Muscle of leg (tissue), 11 donors: ENCODE data around the gene RHNO1. TPM values are rescaled to one million over a fixed set of nuclear protein-coding genes. Genes with fewer than 3 reads are reported as not detected.
"Not testable (repeated sequence)": the region's sequence is repeated elsewhere in the genome, so short reads cannot be mapped to it uniquely, and the experiment has no call there.

Experiments
- DNase-seq: peaks from one replicate; pipeline ENCODE4 v3.0.0; 2013
- H3K27ac ChIP-seq: one replicate; pipeline ENCODE4 v1.5.1; 2013; ENCODE audit warnings: mild to moderate bottlenecking, low read length, control low read depth
- H3K27me3 ChIP-seq: one replicate; pipeline ENCODE4 v1.6.1; 2013; ENCODE audit warnings: low read length; ENCODE audit not compliant: control insufficient read depth, insufficient read depth
- H3K36me3 ChIP-seq: one replicate; pipeline ENCODE4 v1.6.1; 2013; ENCODE audit warnings: low read length; ENCODE audit not compliant: control insufficient read depth, insufficient read depth
- H3K4me1 ChIP-seq: one replicate; pipeline ENCODE4 v1.6.1; 2013; ENCODE audit warnings: low read length; ENCODE audit not compliant: control insufficient read depth, insufficient read depth
- H3K4me3 ChIP-seq: one replicate; pipeline ENCODE4 v1.5.1; 2013; ENCODE audit warnings: low read length, control low read depth
- H3K9me3 ChIP-seq: replicated peaks from 2 replicates; pipeline ENCODE4 v1.6.1; 2013; ENCODE audit warnings: low read depth, low read length; ENCODE audit not compliant: control insufficient read depth
- WGBS: methylation state at CpG from one replicate; pipeline ENCODE4 v1.1.5; 2013; ENCODE audit warnings: missing lambda C conversion rate; ENCODE audit not compliant: insufficient coverage; 5-methylcytosine and 5-hydroxymethylcytosine counted together
- polyA plus RNA-seq, 8 donors: library from polyadenylated mRNA; unstranded; fragments of 120-200 nt; gene quantifications; one replicate each; pipeline versions ENCODE4 v1.2.1 to v1.2.3, GENCODE V29; 2013; ENCODE audit warnings: inconsistent platforms in 1 of 8, low replicate concordance in 1 of 8; ENCODE audit not compliant: insufficient read length in 8 of 8, insufficient read depth in 1 of 8
- total RNA-seq: library from RNA; stranded (reverse); fragments of 120-200 nt; gene quantifications from one replicate; pipeline ENCODE4 v1.2.4, GENCODE V29; 2013

The RHNO1 gene
- total and polyA plus RNA-seq, 9 donors: 17.8 to 28.3 (median 24.6) TPM

DNA sequence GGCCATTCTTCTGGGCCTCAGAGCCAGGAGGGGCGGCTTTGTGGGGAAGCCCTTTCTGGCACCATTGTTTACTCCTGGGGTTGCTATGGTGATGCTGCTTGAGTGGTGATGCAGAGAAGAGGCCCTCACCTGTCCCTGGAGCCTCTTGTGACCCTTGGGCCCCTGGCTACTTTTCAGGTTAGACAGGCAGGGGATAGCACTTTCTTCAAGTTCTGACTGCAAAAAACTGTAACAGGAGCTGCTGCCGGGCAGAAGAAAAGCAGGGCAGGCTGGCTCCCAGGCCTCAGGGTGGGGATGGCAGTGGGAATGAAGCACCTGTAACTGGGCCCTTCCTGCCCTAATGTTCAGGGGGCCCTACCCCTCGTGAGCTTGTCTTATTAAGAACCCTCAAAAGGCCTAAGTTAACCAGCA, 20.0 kb upstream of the RHNO1 start, which contains the start of gene TEX52:
Gene TEX52 (minus strand): TSS at position 19 of the 411 bp plus-strand sequence. CDS start 13 bp downstream, at position 6.
- Histone ChIP-seq H3K27ac (no peak within 1 kb of the TSS), H3K9me3 (no peaks in the 10 kb centered on the region), H3K27me3 (no peaks in the 10 kb centered on the region), H3K4me3 (no peak within 1 kb of the TSS), H3K36me3 (peaks cover 24% of the 10 kb centered on the region), H3K4me1 (no peaks in the 10 kb centered on the region)
- 69% methylated on average over 3 of the region's 3 CpGs for WGBS
- DNase-seq: no peak

DNA sequence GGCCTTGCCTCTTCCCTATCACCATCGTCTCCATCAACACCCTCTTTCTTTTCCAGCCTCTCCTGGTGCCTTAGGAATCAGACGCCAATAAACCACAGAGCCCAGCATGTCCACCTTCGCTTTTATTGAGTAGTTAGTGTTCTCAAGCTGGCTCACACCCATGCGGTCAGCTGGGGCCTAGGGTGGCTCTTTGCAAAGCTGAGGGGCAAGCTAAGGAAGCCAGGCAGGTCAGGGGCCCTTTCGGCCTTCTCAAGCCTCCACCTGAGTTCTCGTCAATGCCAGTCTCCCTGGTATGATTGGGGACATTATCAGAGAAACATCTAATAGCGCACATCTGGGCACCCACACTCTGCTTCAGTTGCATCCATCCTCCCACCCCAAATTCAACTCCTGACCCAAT, 19.4 kb upstream of the RHNO1 start:
- no peak overlapping the region for H3K27ac ChIP-seq
- WGBS: 79% methylated on average over 2 of the region's 7 CpGs

DNA sequence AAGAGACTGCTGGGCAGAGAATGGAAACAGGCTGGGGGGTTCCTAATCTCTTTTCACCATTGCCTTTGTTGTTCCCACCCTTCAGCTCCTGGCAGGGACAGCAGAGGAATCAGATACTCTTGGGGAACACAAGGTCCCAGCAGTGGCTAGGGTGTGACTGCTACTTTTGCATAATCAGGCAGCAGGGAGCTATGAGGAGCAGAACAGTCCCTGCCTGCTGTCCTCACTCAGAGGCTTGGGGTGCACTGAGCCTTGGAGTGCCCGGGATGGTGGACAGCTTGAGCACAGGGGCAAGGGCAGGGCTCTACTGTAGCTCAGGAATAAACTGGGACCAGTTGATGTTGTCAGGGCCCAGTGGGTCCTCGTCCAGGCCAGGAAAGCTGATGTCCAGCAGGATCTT, 18.7 kb upstream of the RHNO1 start:
- DNase-seq: no peak
- peaks cover 30% of the 10 kb centered on the region for H3K36me3 ChIP-seq
- no peaks in the 10 kb centered on the region for H3K4me1 ChIP-seq
- H3K27ac ChIP-seq: no peak overlapping the region
- H3K4me3 ChIP-seq: no peak overlapping the region
- H3K27me3 ChIP-seq: no peaks in the 10 kb centered on the region
- H3K9me3 ChIP-seq: no peaks in the 10 kb centered on the region
- 81% methylated on average over 2 of the region's 2 CpGs for WGBS

More for the DNA sequence above, 19.4 kb upstream of the RHNO1 start:
- H3K36me3 ChIP-seq: peaks cover 24% of the 10 kb centered on the region
- no peaks in the 10 kb centered on the region for H3K9me3 ChIP-seq
- no peak for DNase-seq
- H3K27me3 ChIP-seq: no peaks in the 10 kb centered on the region
- no peaks in the 10 kb centered on the region for H3K4me1 ChIP-seq
- H3K4me3 ChIP-seq: no peak overlapping the region

- peaks cover 30% of the 10 kb centered on the region for H3K36me3 ChIP-seq
- WGBS: 84% methylated on average over 5 of the region's 12 CpGs
- H3K4me1 ChIP-seq: no peaks in the 10 kb centered on the region
- no peak overlapping the region for H3K27ac ChIP-seq
- H3K4me3 ChIP-seq: no peak overlapping the region
- H3K9me3 ChIP-seq: no peaks in the 10 kb centered on the region
- no peaks in the 10 kb centered on the region for H3K27me3 ChIP-seq
- no peak for DNase-seq
These were observed 18.0 kb upstream of the RHNO1 start for GRCh38 chr12:2858944-2859421.

- Histone ChIP-seq H3K4me1 (no peaks in the 10 kb centered on the region), H3K27ac (no peak overlapping the region), H3K9me3 (no peaks in the 10 kb centered on the region), H3K4me3 (no peak overlapping the region), H3K36me3 (peaks cover 39% of the 10 kb centered on the region), H3K27me3 (no peaks in the 10 kb centered on the region)
- DNase-seq: no peak
These were observed 16.9 kb upstream of the RHNO1 start for GRCh38 chr12:2860170-2860569.

- H3K9me3 ChIP-seq: no peaks in the 10 kb centered on the region
- no peak for DNase-seq
- WGBS: 86% methylated on average over 2 of the region's 7 CpGs
- no peaks in the 10 kb centered on the region for H3K4me1 ChIP-seq
- no peaks in the 10 kb centered on the region for H3K27me3 ChIP-seq
- H3K4me3 ChIP-seq: no peak overlapping the region
- no peak overlapping the region for H3K27ac ChIP-seq
- peaks cover 45% of the 10 kb centered on the region for H3K36me3 ChIP-seq
These were observed 14.1 kb upstream of the RHNO1 start for GRCh38 chr12:2862876-2863275.

- not testable (repeated sequence) for H3K27ac ChIP-seq, H3K27me3 ChIP-seq, H3K9me3 ChIP-seq, H3K4me3 ChIP-seq, H3K4me1 ChIP-seq, DNase-seq
- peaks cover 45% of the 10 kb centered on the region for H3K36me3 ChIP-seq
- WGBS: 100% methylated on average over 7 of the region's 7 CpGs
These were observed 13.6 kb upstream of the RHNO1 start for GRCh38 chr12:2863402-2863801.

- 95% methylated on average over 7 of the region's 9 CpGs for WGBS
- H3K27me3 ChIP-seq: no peaks in the 10 kb centered on the region
- H3K27ac ChIP-seq: no peak overlapping the region
- H3K4me1 ChIP-seq: no peaks in the 10 kb centered on the region
- no peak overlapping the region for H3K4me3 ChIP-seq
- no peaks in the 10 kb centered on the region for H3K9me3 ChIP-seq
- no peak for DNase-seq
- peaks cover 42% of the 10 kb centered on the region for H3K36me3 ChIP-seq
These were observed 12.8 kb upstream of the RHNO1 start for GRCh38 chr12:2864198-2864597.

DNA sequence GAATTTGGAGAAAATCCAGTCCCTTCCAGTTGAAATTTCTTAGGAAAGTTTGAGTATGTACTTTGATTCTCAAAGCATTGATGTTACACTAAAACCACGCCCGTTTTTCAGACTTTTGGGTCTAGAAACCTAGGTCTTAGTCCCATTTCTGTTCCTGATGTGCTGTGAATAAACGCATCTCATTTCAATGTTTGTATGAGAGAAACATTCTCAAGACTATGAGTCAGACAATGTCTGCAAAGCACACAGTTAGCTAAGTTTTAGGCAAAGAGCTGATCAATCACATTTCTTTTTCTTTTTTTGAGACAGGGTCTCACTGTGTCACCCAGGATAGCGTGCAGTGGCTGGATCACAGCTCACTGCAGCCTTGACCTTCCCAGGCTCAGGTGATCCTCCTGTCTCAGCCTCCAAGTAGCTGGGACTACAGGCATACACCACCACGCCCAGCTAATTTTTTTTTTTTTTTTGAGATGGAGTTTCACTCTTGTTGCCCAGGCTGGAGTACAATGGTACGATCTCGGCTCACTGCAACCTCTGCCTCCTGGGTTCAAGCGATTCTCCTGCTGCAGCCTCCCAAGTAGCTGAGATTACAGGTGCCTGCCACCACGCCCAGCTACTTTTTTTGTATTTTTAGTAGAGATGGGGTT, 7.9 kb upstream of the RHNO1 start:
- H3K4me3 ChIP-seq, DNase-seq, H3K27me3 ChIP-seq, H3K27ac ChIP-seq, H3K4me1 ChIP-seq, H3K9me3 ChIP-seq: not testable (repeated sequence)
- H3K36me3 ChIP-seq: peaks cover 43% of the 10 kb centered on the region
- 96% methylated on average over 4 of the region's 9 CpGs for WGBS

DNA sequence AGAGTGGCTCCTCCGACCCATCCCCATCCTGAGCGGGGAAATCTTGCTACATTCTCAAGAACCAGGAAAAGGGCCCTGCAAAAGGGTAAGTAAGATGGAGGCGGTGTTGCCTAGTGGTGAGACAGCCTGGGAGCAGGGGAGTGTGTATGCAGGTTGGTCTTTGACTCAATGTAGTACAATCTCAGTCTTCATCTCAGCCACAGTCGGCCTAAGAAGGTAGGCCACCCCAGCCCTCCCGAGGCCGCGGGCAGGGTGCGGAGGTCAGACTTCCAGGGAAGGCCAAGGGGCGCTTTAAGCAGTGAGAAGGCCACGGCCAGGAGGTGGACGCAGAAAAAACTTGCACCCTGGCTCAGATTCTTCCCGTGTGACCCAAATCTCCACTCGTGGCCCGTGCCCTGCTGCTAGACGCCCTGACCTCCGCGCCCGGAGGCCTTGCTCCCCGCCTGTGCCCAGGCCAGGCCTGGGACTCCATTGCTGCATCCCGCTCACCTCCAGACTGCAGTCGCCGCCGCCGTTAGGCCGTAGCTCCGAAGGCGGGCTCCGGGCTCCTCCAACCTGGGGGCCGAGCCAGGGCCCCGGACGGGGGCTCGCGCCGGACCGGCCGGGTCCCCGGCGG, 484 bp upstream of the RHNO1 start:
- Histone ChIP-seq H3K4me1 (peaks cover 17% of the 10 kb centered on the region), H3K4me3 (peak overlapping the region; percentile 91), H3K36me3 (peaks cover 16% of the 10 kb centered on the region), H3K9me3 (no peaks in the 10 kb centered on the region), H3K27ac (no peak overlapping the region), H3K27me3 (no peaks in the 10 kb centered on the region)
- under 1% methylated on average over 34 of the region's 38 CpGs for WGBS
- no peak for DNase-seq
